ENCODE measurements around the gene DDX21.
"Not testable (repeated sequence)": the region's sequence is repeated elsewhere in the genome, so short reads cannot be mapped to it uniquely, and the experiment has no call there.

DDX21 gene

GRCh38 chr10:69005704-69006485 is 49.9 kb downstream of the DDX21 start:
- H3K4me3 ChIP-seq (ENCODE audit: low read length) = no peak overlapping the region
- no peaks in the 10 kb centered on the region for H3K9me3 ChIP-seq (ENCODE audit: insufficient read depth, low read length)
- H4K20me1 ChIP-seq (ENCODE audit: insufficient read depth, low read length) = no peaks in the 10 kb centered on the region
- TF ChIP-seq CTCF (IDR thresholded peaks at IDR 0.05; ENCODE audit: low read depth, low read length) (no peak), EZH2phosphoT487 (IDR thresholded peaks at IDR 0.05; ENCODE audit: low read depth) (no peak)
- no peaks in the 10 kb centered on the region for H3K36me3 ChIP-seq (replicated peaks; ENCODE audit: low read depth, low read length)
- no peaks in the 10 kb centered on the region for H3K4me1 ChIP-seq (ENCODE audit: low read length)
- H3K9ac ChIP-seq (ENCODE audit: low read length) = no peak overlapping the region
- H3K27me3 ChIP-seq (ENCODE audit: low read depth, low read length) = no peaks in the 10 kb centered on the region
- H3K4me2 ChIP-seq (ENCODE audit: low read length) = no peak overlapping the region
- H2AFZ ChIP-seq (ENCODE audit: low read depth, low read length) = no peak overlapping the region
- H3K27ac ChIP-seq (ENCODE audit: low read length) = no peak overlapping the region
- no peaks in the 10 kb centered on the region for H3K79me2 ChIP-seq (ENCODE audit: low read length)

GRCh38 chr10:69007260-69007659 is 51.3 kb downstream of the DDX21 start:
- H3K27me3 ChIP-seq (ENCODE audit: low read depth, low read length) = no peaks in the 10 kb centered on the region
- H3K27ac ChIP-seq (ENCODE audit: low read length) = no peak overlapping the region
- H3K36me3 ChIP-seq (replicated peaks; ENCODE audit: low read depth, low read length) = no peaks in the 10 kb centered on the region
- H3K79me2 ChIP-seq (ENCODE audit: low read length) = no peaks in the 10 kb centered on the region
- no peak overlapping the region for H3K4me2 ChIP-seq (ENCODE audit: low read length)
- no peaks in the 10 kb centered on the region for H3K4me1 ChIP-seq (ENCODE audit: low read length)
- H3K9ac ChIP-seq (ENCODE audit: low read length) = no peak overlapping the region
- no peak overlapping the region for H3K4me3 ChIP-seq (ENCODE audit: low read length)
- no peaks in the 10 kb centered on the region for H3K9me3 ChIP-seq (ENCODE audit: insufficient read depth, low read length)
- H4K20me1 ChIP-seq (ENCODE audit: insufficient read depth, low read length) = no peaks in the 10 kb centered on the region
- TF ChIP-seq EZH2phosphoT487 (IDR thresholded peaks at IDR 0.05; ENCODE audit: low read depth) (no peak), CTCF (IDR thresholded peaks at IDR 0.05; ENCODE audit: low read depth, low read length) (peak; percentile 55)
- no peak overlapping the region for H2AFZ ChIP-seq (ENCODE audit: low read depth, low read length)

GRCh38 chr10:69009360-69009759 is 53.4 kb downstream of the DDX21 start:
- H3K9ac ChIP-seq (ENCODE audit: low read length) = no peak overlapping the region
- H3K27me3 ChIP-seq (ENCODE audit: low read depth, low read length) = no peaks in the 10 kb centered on the region
- no peak overlapping the region for H3K4me3 ChIP-seq (ENCODE audit: low read length)
- H3K36me3 ChIP-seq (replicated peaks; ENCODE audit: low read depth, low read length) = no peaks in the 10 kb centered on the region
- no peaks in the 10 kb centered on the region for H3K4me1 ChIP-seq (ENCODE audit: low read length)
- no peak overlapping the region for H2AFZ ChIP-seq (ENCODE audit: low read depth, low read length)
- no peak overlapping the region for H3K27ac ChIP-seq (ENCODE audit: low read length)
- H3K4me2 ChIP-seq (ENCODE audit: low read length) = no peak overlapping the region
- H4K20me1 ChIP-seq (ENCODE audit: insufficient read depth, low read length) = no peaks in the 10 kb centered on the region
- no peaks in the 10 kb centered on the region for H3K79me2 ChIP-seq (ENCODE audit: low read length)
- H3K9me3 ChIP-seq (ENCODE audit: insufficient read depth, low read length) = no peaks in the 10 kb centered on the region
- TF ChIP-seq CTCF (IDR thresholded peaks at IDR 0.05; ENCODE audit: low read depth, low read length) = no peak
- TF ChIP-seq EZH2phosphoT487 (IDR thresholded peaks at IDR 0.05; ENCODE audit: low read depth) = no peak

- H3K27ac ChIP-seq (ENCODE audit: low read length) = no peak overlapping the region
- no peaks in the 10 kb centered on the region for H3K9me3 ChIP-seq (ENCODE audit: insufficient read depth, low read length)
- H3K36me3 ChIP-seq (replicated peaks; ENCODE audit: low read depth, low read length) = no peaks in the 10 kb centered on the region
- no peaks in the 10 kb centered on the region for H3K79me2 ChIP-seq (ENCODE audit: low read length)
- no peaks in the 10 kb centered on the region for H4K20me1 ChIP-seq (ENCODE audit: insufficient read depth, low read length)
- H3K4me2 ChIP-seq (ENCODE audit: low read length) = no peak overlapping the region
- no peaks in the 10 kb centered on the region for H3K4me1 ChIP-seq (ENCODE audit: low read length)
- H3K27me3 ChIP-seq (ENCODE audit: low read depth, low read length) = no peaks in the 10 kb centered on the region
- no peak overlapping the region for H2AFZ ChIP-seq (ENCODE audit: low read depth, low read length)
- TF ChIP-seq EZH2phosphoT487 (IDR thresholded peaks at IDR 0.05; ENCODE audit: low read depth) = no peak
- TF ChIP-seq CTCF (IDR thresholded peaks at IDR 0.05; ENCODE audit: low read depth, low read length) = no peak
- no peak overlapping the region for H3K4me3 ChIP-seq (ENCODE audit: low read length)
- H3K9ac ChIP-seq (ENCODE audit: low read length) = no peak overlapping the region
These were observed 54.2 kb downstream of the DDX21 start for GRCh38 chr10:69010151-69010640.

- H3K79me2 ChIP-seq (ENCODE audit: low read length); H3K4me2 ChIP-seq (ENCODE audit: low read length); H3K27ac ChIP-seq (ENCODE audit: low read length); H4K20me1 ChIP-seq (ENCODE audit: insufficient read depth, low read length); H3K36me3 ChIP-seq (replicated peaks; ENCODE audit: low read depth, low read length); H3K27me3 ChIP-seq (ENCODE audit: low read depth, low read length); H3K4me3 ChIP-seq (ENCODE audit: low read length); H3K9ac ChIP-seq (ENCODE audit: low read length); H3K4me1 ChIP-seq (ENCODE audit: low read length); H3K9me3 ChIP-seq (ENCODE audit: insufficient read depth, low read length); H2AFZ ChIP-seq (ENCODE audit: low read depth, low read length): not testable (repeated sequence)
These were observed 56.8 kb downstream of the DDX21 start for GRCh38 chr10:69012778-69013177.

Data from OCI-LY3 (cell line).